H9 (cell line): ENCODE measurements around the gene SLC51A. TPM values are rescaled to one million over a fixed set of nuclear protein-coding genes. Genes with fewer than 3 reads are reported as not detected.

Experiments used
- DNase-seq: peaks from one replicate; pipeline ENCODE4 v3.0.0-alpha.2; 2017
- H2AFZ ChIP-seq: one replicate; pipeline ENCODE4 v1.6.1; 2013; ENCODE audit warnings: mild to moderate bottlenecking, low read length, control low read depth, moderate library complexity
- H2AK5ac ChIP-seq: 2 replicates; pipeline ENCODE4 v1.6.1; 2013; ENCODE audit warnings: low read length, control low read depth, mixed read lengths; ENCODE audit not compliant: insufficient read length
- H2BK120ac ChIP-seq: one replicate; pipeline ENCODE4 v1.6.1; 2013; ENCODE audit warnings: low read depth, mild to moderate bottlenecking, low read length, control low read depth, inconsistent platforms; ENCODE audit not compliant: poor library complexity, severe bottlenecking
- H2BK12ac ChIP-seq: 2 replicates; pipeline ENCODE4 v1.6.1; 2013; ENCODE audit warnings: low read length, control low read depth, mixed read lengths, low read depth; ENCODE audit not compliant: insufficient read length
- H2BK15ac ChIP-seq: 2 replicates; pipeline ENCODE4 v1.6.1; 2013; ENCODE audit warnings: low read depth, low read length, control low read depth
- H2BK20ac ChIP-seq: one replicate; pipeline ENCODE4 v1.6.1; 2013; ENCODE audit warnings: low read depth, mild to moderate bottlenecking, low read length, control low read depth, inconsistent platforms; ENCODE audit not compliant: poor library complexity, severe bottlenecking
- H2BK5ac ChIP-seq: 2 replicates; pipeline ENCODE4 v1.6.1; 2013; ENCODE audit warnings: low read length, control low read depth, mixed read lengths; ENCODE audit not compliant: insufficient read length
- H3K14ac ChIP-seq: 2 replicates; pipeline ENCODE4 v1.6.1; 2013; ENCODE audit warnings: low read length, control low read depth; ENCODE audit not compliant: insufficient read depth
- H3K18ac ChIP-seq: 2 replicates; pipeline ENCODE4 v1.6.1; 2013; ENCODE audit warnings: low read depth, mild to moderate bottlenecking, mixed read lengths, low read length, control low read depth; ENCODE audit not compliant: insufficient read length
- H3K23ac ChIP-seq: 2 replicates; pipeline ENCODE4 v1.6.1; 2013; ENCODE audit warnings: low read length, control low read depth, mixed read lengths, low read depth; ENCODE audit not compliant: insufficient read length
- H3K23me2 ChIP-seq: 2 replicates; pipeline ENCODE4 v1.6.1; 2013; ENCODE audit warnings: low read depth, mild to moderate bottlenecking, mixed read lengths, low read length, control low read depth; ENCODE audit not compliant: insufficient read length, poor library complexity, severe bottlenecking
- H3K27ac ChIP-seq: 2 replicates; pipeline ENCODE4 v1.5.1; 2013; ENCODE audit warnings: low read length, control low read depth, mixed read lengths, low read depth; ENCODE audit not compliant: insufficient read length
- H3K27me3 ChIP-seq: 2 replicates; pipeline ENCODE4 v1.6.1; 2013; ENCODE audit warnings: low read length, control low read depth, inconsistent platforms; ENCODE audit not compliant: insufficient read depth
- H3K4ac ChIP-seq: 2 replicates; pipeline ENCODE4 v1.6.1; 2013; ENCODE audit warnings: low read depth, mild to moderate bottlenecking, control low read depth, inconsistent platforms, low read length, moderate library complexity
- H3K4me1 ChIP-seq: 2 replicates; pipeline ENCODE4 v1.6.1; 2013; ENCODE audit warnings: low read length, control low read depth, inconsistent platforms; ENCODE audit not compliant: insufficient read depth
- H3K4me2 ChIP-seq: 2 replicates; pipeline ENCODE4 v1.6.1; 2013; ENCODE audit warnings: low read length, control low read depth, mixed read lengths; ENCODE audit not compliant: insufficient read length, insufficient read depth
- H3K56ac ChIP-seq: 2 replicates; pipeline ENCODE4 v1.6.1; 2013; ENCODE audit warnings: low read depth, mild to moderate bottlenecking, mixed read lengths, low read length, control low read depth; ENCODE audit not compliant: insufficient read length
- H3K79me1 ChIP-seq: 2 replicates; pipeline ENCODE4 v1.6.1; 2013; ENCODE audit warnings: low read depth, mild to moderate bottlenecking, moderate library complexity, low read length, control low read depth, inconsistent platforms; ENCODE audit not compliant: insufficient read depth, poor library complexity, severe bottlenecking
- H3K79me2 ChIP-seq: 2 replicates; pipeline ENCODE4 v1.6.1; 2013; ENCODE audit warnings: low read length, control low read depth, inconsistent platforms; ENCODE audit not compliant: insufficient read depth
- H3K9ac ChIP-seq: 2 replicates; pipeline ENCODE4 v1.6.1; 2013; ENCODE audit warnings: low read length, control low read depth, mixed read lengths; ENCODE audit not compliant: insufficient read length; ENCODE audit errors: extremely low read depth
- H3K9me3 ChIP-seq: one replicate; pipeline ENCODE4 v1.6.1; 2013; ENCODE audit warnings: low read depth, low read length, inconsistent platforms; ENCODE audit not compliant: control insufficient read depth
- H3T11ph ChIP-seq: one replicate; pipeline ENCODE4 v1.6.1; 2013; ENCODE audit warnings: mild to moderate bottlenecking, low read length, control low read depth, inconsistent platforms
- H4K20me1 ChIP-seq: one replicate; pipeline ENCODE4 v1.6.1; 2013; ENCODE audit not compliant: control insufficient read depth, insufficient read length, insufficient read depth
- H4K5ac ChIP-seq: 2 replicates; pipeline ENCODE4 v1.6.1; 2013; ENCODE audit warnings: low read depth, mild to moderate bottlenecking, mixed read lengths, low read length, control low read depth; ENCODE audit not compliant: insufficient read length
- H4K8ac ChIP-seq: replicated peaks from 2 replicates; pipeline ENCODE4 v1.6.1; 2013; ENCODE audit warnings: low read length, control low read depth, mixed read lengths, low read depth; ENCODE audit not compliant: insufficient read length
- H4K91ac ChIP-seq: 2 replicates; pipeline ENCODE4 v1.6.1; 2013; ENCODE audit warnings: low read depth, mild to moderate bottlenecking, moderate library complexity, mixed read lengths, low read length, control low read depth; ENCODE audit not compliant: insufficient read length
- H3K27ac Mint-ChIP-seq, 3 experiments: 2 replicates in 2 of 3; 3 replicates in 1 of 3; pipeline ENCODE4 v1.8.0; 2020 to 2021; ENCODE audit warnings: mixed read lengths in 3 of 3, mild to moderate bottlenecking in 1 of 3, moderate library complexity in 1 of 3
- H3K27me3 Mint-ChIP-seq: 2 replicates; pipeline ENCODE4 v1.8.0; 2021; ENCODE audit warnings: low read depth, mild to moderate bottlenecking, moderate library complexity, mixed read lengths
- H3K36me3 Mint-ChIP-seq, 3 experiments: 2 replicates in 2 of 3; 3 replicates in 1 of 3; pipeline ENCODE4 v1.8.0; 2020 to 2021; ENCODE audit warnings: low read depth in 3 of 3, mixed read lengths in 3 of 3; ENCODE audit not compliant: insufficient read depth in 1 of 3
- H3K4me1 Mint-ChIP-seq, 2 experiments: 2 replicates each; pipeline ENCODE4 v1.8.0; 2020; ENCODE audit warnings: mixed read lengths in 2 of 2
- H3K4me3 Mint-ChIP-seq, 2 experiments: 2 replicates in 1 of 2; 3 replicates in 1 of 2; pipeline ENCODE4 v1.8.0; 2020 to 2021; ENCODE audit warnings: mild to moderate bottlenecking in 2 of 2, mixed read lengths in 2 of 2, moderate library complexity in 1 of 2
- H3K9me3 Mint-ChIP-seq, 2 experiments: 2 replicates in 1 of 2; 3 replicates in 1 of 2; pipeline ENCODE4 v1.8.0; 2020; ENCODE audit warnings: mild to moderate bottlenecking in 2 of 2, mixed read lengths in 2 of 2, moderate library complexity in 1 of 2
- CTCF ChIP-seq: fragments of 200-600 bp; sonication (generic); conservative IDR thresholded peaks from 3 replicates; pipeline ENCODE4 v1.8.0; 2021; ENCODE audit warnings: antibody characterized with exemption, mild to moderate bottlenecking
- WGBS: extraction: QIAGEN DNeasy Blood & Tissue Kit; methylation state at CpG from one replicate; pipeline ENCODE4 v1.1.7; 2013; ENCODE audit warnings: missing lambda C conversion rate, low lambda C conversion rate, mixed read lengths; ENCODE audit not compliant: insufficient read length; ENCODE audit errors: extremely low coverage; 5-methylcytosine and 5-hydroxymethylcytosine counted together
- total RNA-seq: library from RNA; stranded (reverse); gene quantifications from 2 replicates; pipeline ENCODE4 v1.2.1, GENCODE V29; 2021

Gene SLC51A
- total RNA-seq, 1 experiment from 2014 or later: 5.6 TPM

GRCh38 chr3:196216681-196217211 is 412 bp downstream of the SLC51A start:
- H3K4me1 ChIP-seq: 0 out of 2 replicates have a peak, but pooled peaks cover 2% of the 10 kb centered on the region
- H3K27me3 Mint-ChIP-seq: peaks cover 1% of the 10 kb centered on the region
- peaks cover 0 to 2% (median 0%) of the 10 kb centered on the region in 3 experiments; a peak in 2 of 7 replicates for H3K36me3 Mint-ChIP-seq
- no peak overlapping the region for H2BK20ac ChIP-seq
- no peak overlapping the region for H4K5ac ChIP-seq
- H3K9me3 Mint-ChIP-seq: no peaks in the 10 kb centered on the region
- no peak overlapping the region for H2BK120ac ChIP-seq
- H3K79me2 ChIP-seq: no peaks in the 10 kb centered on the region
- H4K8ac ChIP-seq: no peak overlapping the region
- WGBS: no CpG with 5 or more reads among the region's 25 CpGs
- peaks cover 29 to 32% of the 10 kb centered on the region in 2 experiments for H3K4me1 Mint-ChIP-seq
- H3K56ac ChIP-seq: no peak overlapping the region
- H4K91ac ChIP-seq: no peak overlapping the region
- H2BK15ac ChIP-seq: no peak overlapping the region
- H2BK12ac ChIP-seq: no peak overlapping the region
- no peak overlapping the region for H2AK5ac ChIP-seq
- H2AFZ ChIP-seq: no peak overlapping the region
- H3K4ac ChIP-seq: no peak overlapping the region
- no peak overlapping the region for H3K27ac Mint-ChIP-seq
- no peak overlapping the region for H3K18ac ChIP-seq
- H3K14ac ChIP-seq: no peak overlapping the region
- no peaks in the 10 kb centered on the region for H3K9me3 ChIP-seq
- no peak overlapping the region for H3T11ph ChIP-seq
- H3K23me2 ChIP-seq: no peaks in the 10 kb centered on the region
- no peak for TF ChIP-seq CTCF
- H3K27me3 ChIP-seq: no peaks in the 10 kb centered on the region
- peak overlapping the region; percentile 60 to 75 for H3K4me3 Mint-ChIP-seq
- no peak overlapping the region for H3K27ac ChIP-seq
- H3K4me2 ChIP-seq: peak overlapping the region; percentile 45
- no peak for DNase-seq
- no peak overlapping the region for H2BK5ac ChIP-seq
- no peaks in the 10 kb centered on the region for H3K79me1 ChIP-seq
- H4K20me1 ChIP-seq: no peaks in the 10 kb centered on the region
- no peak overlapping the region for H3K9ac ChIP-seq
- no peak overlapping the region for H3K23ac ChIP-seq
